H1 (cell line): ENCODE measurements around the gene SAMM50. TPM values are rescaled to one million over a fixed set of nuclear protein-coding genes. Genes with fewer than 3 reads are reported as not detected.

Source experiments
- CTCF ChIA-PET: fragments of 300-600 bp; sonication (Branson Sonifier 250); formaldehyde crosslinking; loops from one replicate; lab custom pipeline; 2021; ENCODE audit not compliant: partially characterized antibody; lab: Charles Lee
- POLR2A ChIA-PET: fragments of 300-600 bp; sonication (Branson Sonifier 250); formaldehyde crosslinking; loops from one replicate; lab custom pipeline; 2021; ENCODE audit warnings: inconsistent platforms; ENCODE audit not compliant: partially characterized antibody; lab: Charles Lee
- DNase-seq, 2 experiments: peaks; one replicate each; pipeline versions ENCODE4 v3.0.0 to v3.0.0-alpha.2; 2010 to 2022; ENCODE audit warnings: low spot score in 2 of 2, low read depth in 1 of 2, mixed read lengths in 1 of 2
- FAIRE-seq: peaks from 2 replicates; lab custom pipeline; 2011; peaks lifted over from hg19 to GRCh38; lab: Jason Lieb, UNC
- H2AFZ ChIP-seq: 2 replicates; pipeline ENCODE4 v1.8.1; 2012; ENCODE audit warnings: low read length, inconsistent platforms
- H2AK5ac ChIP-seq: 2 replicates; pipeline ENCODE4 v1.6.1; 2013; ENCODE audit warnings: low read depth, low read length
- H2BK120ac ChIP-seq: replicated peaks from 2 replicates; pipeline ENCODE3; 2013; ENCODE audit warnings: low read depth, low read length, inconsistent platforms
- H2BK12ac ChIP-seq: 2 replicates; pipeline ENCODE4 v1.6.1; 2013; ENCODE audit warnings: low read depth, low read length
- H2BK15ac ChIP-seq: 2 replicates; pipeline ENCODE4 v1.6.1; 2013; ENCODE audit warnings: low read length
- H2BK20ac ChIP-seq: 2 replicates; pipeline ENCODE4 v1.6.1; 2013; ENCODE audit warnings: low read length
- H2BK5ac ChIP-seq: 2 replicates; pipeline ENCODE4 v1.6.1; 2013; ENCODE audit warnings: low read depth, low read length
- H3K14ac ChIP-seq: 2 replicates; pipeline ENCODE4 v1.6.1; 2013; ENCODE audit warnings: inconsistent platforms; ENCODE audit not compliant: insufficient read length
- H3K18ac ChIP-seq: 2 replicates; pipeline ENCODE4 v1.6.1; 2013; ENCODE audit warnings: low read length; ENCODE audit errors: extremely low read depth
- H3K23ac ChIP-seq: 2 replicates; pipeline ENCODE4 v1.6.1; 2013; ENCODE audit warnings: inconsistent platforms; ENCODE audit not compliant: insufficient read length
- H3K23me2 ChIP-seq: 2 replicates; pipeline ENCODE4 v1.6.1; 2013; ENCODE audit warnings: low read depth, low read length
- H3K27ac ChIP-seq: 2 replicates; pipeline ENCODE4 v1.6.1; 2011; ENCODE audit warnings: low read depth, low read length, inconsistent platforms
- H3K27me3 ChIP-seq, 4 experiments: replicated peaks in 1 of 4; 1 replicate in 1 of 4; 2 replicates in 3 of 4; pipeline versions ENCODE4 v1.6.1 to v1.8.1; 2011 to 2013; ENCODE audit warnings: low read length in 3 of 4, mild to moderate bottlenecking in 3 of 4, inconsistent platforms in 2 of 4, mixed read lengths in 2 of 4, moderate library complexity in 1 of 4; ENCODE audit not compliant: control insufficient read depth in 3 of 4, insufficient read depth in 3 of 4; ENCODE audit errors: extremely low read depth in 1 of 4
- H3K36me3 ChIP-seq, 4 experiments: 2 replicates each; pipeline versions ENCODE4 v1.6.1 to v1.8.1; 2011 to 2013; ENCODE audit warnings: mild to moderate bottlenecking in 4 of 4, low read length in 3 of 4, moderate library complexity in 2 of 4, control low read depth in 1 of 4, inconsistent platforms in 1 of 4; ENCODE audit not compliant: insufficient read depth in 4 of 4, control insufficient read depth in 2 of 4
- H3K4ac ChIP-seq: replicated peaks from 2 replicates; pipeline ENCODE3; 2013; ENCODE audit warnings: low read length, low read depth, mixed read lengths, inconsistent platforms; ENCODE audit not compliant: insufficient read length
- H3K4me1 ChIP-seq, 4 experiments: replicated peaks in 1 of 4; 1 replicate in 1 of 4; 2 replicates in 3 of 4; pipeline versions ENCODE4 v1.6.1 to v1.8.1; 2011 to 2013; ENCODE audit warnings: low read length in 3 of 4, inconsistent platforms in 2 of 4, mixed read lengths in 1 of 4; ENCODE audit not compliant: insufficient read depth in 4 of 4, control insufficient read depth in 3 of 4
- H3K4me2 ChIP-seq, 2 experiments: 2 replicates each; pipeline versions ENCODE4 v1.6.1 to v1.8.1; 2011 to 2013; ENCODE audit warnings: low read depth in 2 of 2, low read length in 2 of 2, control low read depth in 1 of 2, inconsistent platforms in 1 of 2, mild to moderate bottlenecking in 1 of 2; ENCODE audit not compliant: insufficient read depth in 1 of 2
- H3K4me3 ChIP-seq, 4 experiments: fragments of 200-600, 300-600 bp in 1 of 4; sonication (generic), shearing (Covaris generic), sonication (Bioruptor Twin) in 1 of 4; 2 replicates each; pipeline versions ENCODE4 v1.5.1 to v1.8.1; 2011 to 2016; ENCODE audit warnings: low read length in 4 of 4, low read depth in 3 of 4, control low read depth in 2 of 4, inconsistent platforms in 2 of 4, mild to moderate bottlenecking in 2 of 4, mixed read lengths in 1 of 4, moderate library complexity in 1 of 4; ENCODE audit not compliant: insufficient read depth in 2 of 4; ENCODE audit errors: extremely low read depth in 1 of 4
- H3K56ac ChIP-seq: replicated peaks from 2 replicates; pipeline ENCODE3; 2013; ENCODE audit warnings: low read depth, mild to moderate bottlenecking, mixed read lengths, low read length, inconsistent platforms; ENCODE audit not compliant: insufficient read length
- H3K79me1 ChIP-seq: 2 replicates; pipeline ENCODE4 v1.6.1; 2013; ENCODE audit warnings: low read depth, low read length, control low read depth
- H3K79me2 ChIP-seq, 2 experiments: 2 replicates each; pipeline versions ENCODE4 v1.6.1 to v1.8.1; 2012 to 2013; ENCODE audit warnings: low read length in 2 of 2, mild to moderate bottlenecking in 2 of 2, inconsistent platforms in 1 of 2; ENCODE audit not compliant: insufficient read depth in 2 of 2, control insufficient read depth in 1 of 2
- H3K9ac ChIP-seq, 4 experiments: replicated peaks in 1 of 4; 1 replicate in 1 of 4; 2 replicates in 3 of 4; pipeline versions ENCODE4 v1.6.1 to v1.8.1; 2011 to 2013; ENCODE audit warnings: low read depth in 3 of 4, low read length in 3 of 4, control low read depth in 2 of 4, mild to moderate bottlenecking in 2 of 4, moderate library complexity in 2 of 4, inconsistent platforms in 1 of 4; ENCODE audit errors: extremely low read depth in 1 of 4
- H3K9me3 ChIP-seq, 2 experiments: 2 replicates each; pipeline versions ENCODE4 v1.6.1 to v1.8.1; 2012 to 2013; ENCODE audit warnings: mild to moderate bottlenecking in 2 of 2, moderate library complexity in 2 of 2, control low read depth in 1 of 2, inconsistent platforms in 1 of 2, low read depth in 1 of 2, low read length in 1 of 2, mixed read lengths in 1 of 2; ENCODE audit not compliant: insufficient read depth in 2 of 2
- H4K20me1 ChIP-seq, 2 experiments: replicated peaks in 1 of 2; 2 replicates each; pipeline versions ENCODE3 to v1.8.1; 2011 to 2013; ENCODE audit warnings: inconsistent platforms in 2 of 2, low read length in 2 of 2, mild to moderate bottlenecking in 1 of 2; ENCODE audit not compliant: insufficient read depth in 2 of 2, control insufficient read depth in 1 of 2
- H4K5ac ChIP-seq: 2 replicates; pipeline ENCODE4 v1.6.1; 2013; ENCODE audit warnings: low read length, low read depth, mixed read lengths, inconsistent platforms; ENCODE audit not compliant: insufficient read length
- H4K8ac ChIP-seq: 2 replicates; pipeline ENCODE4 v1.8.0; 2013; ENCODE audit warnings: mild to moderate bottlenecking, moderate library complexity, low read length, inconsistent platforms; ENCODE audit not compliant: insufficient read depth; ENCODE audit errors: extremely low read depth
- H4K91ac ChIP-seq: replicated peaks from 2 replicates; pipeline ENCODE3; 2013; ENCODE audit warnings: low read length, mixed read lengths, inconsistent platforms; ENCODE audit not compliant: insufficient read length
- BACH1 ChIP-seq: IDR thresholded peaks from 2 replicates; pipeline ENCODE4 v1.6.1; 2012; ENCODE audit warnings: low read length, improper control_type of control experiment
- BRCA1 ChIP-seq: IDR thresholded peaks from 2 replicates; pipeline ENCODE4 v1.6.1; 2012; ENCODE audit warnings: low read depth, low read length, improper control_type of control experiment
- FOSL1 ChIP-seq: IDR thresholded peaks from 2 replicates; pipeline ENCODE4 v1.6.1; 2011; ENCODE audit warnings: mild to moderate bottlenecking, low read depth, low read length, moderate library complexity; ENCODE audit not compliant: insufficient read depth
- GABPA ChIP-seq: IDR thresholded peaks from 2 replicates; pipeline ENCODE4 v1.6.1; 2011; ENCODE audit warnings: mild to moderate bottlenecking, low read length, moderate library complexity, borderline replicate concordance; ENCODE audit not compliant: insufficient read depth
- JUN ChIP-seq: IDR thresholded peaks from 2 replicates; pipeline ENCODE4 v1.6.1; 2011; ENCODE audit warnings: low read depth, mild to moderate bottlenecking, improper control_type of control experiment, low read length
- POLR2A ChIP-seq, 2 experiments: IDR thresholded peaks; 1 replicate in 1 of 2; 2 replicates in 1 of 2; pipeline ENCODE4 v1.6.1; 2011; ENCODE audit warnings: low read depth in 2 of 2, low read length in 2 of 2, mild to moderate bottlenecking in 2 of 2; ENCODE audit errors: control extremely low read depth in 1 of 2
- RFX5 ChIP-seq: IDR thresholded peaks from 2 replicates; pipeline ENCODE4 v1.6.1; 2011; ENCODE audit warnings: low read depth, low read length, improper control_type of control experiment, borderline replicate concordance
- TAF1 ChIP-seq: IDR thresholded peaks from 2 replicates; pipeline ENCODE4 v1.6.1; 2011; ENCODE audit warnings: mild to moderate bottlenecking, low read depth, low read length
- TEAD4 ChIP-seq: IDR thresholded peaks from 2 replicates; pipeline ENCODE4 v1.6.1; 2012; ENCODE audit warnings: low read depth, low read length, inconsistent platforms, mixed read lengths
- WGBS, 2 experiments: shearing (Covaris generic) in 1 of 2; methylation state at CpG; one replicate each; pipeline versions ENCODE4 v1.1.6 to v1.1.7; 2013 to 2015; ENCODE audit warnings: low lambda C conversion rate in 2 of 2, mixed read lengths in 2 of 2, inconsistent platforms in 1 of 2, low coverage in 1 of 2, missing lambda C conversion rate in 1 of 2; ENCODE audit not compliant: insufficient replicate concordance in 2 of 2, insufficient coverage in 1 of 2, insufficient read length in 1 of 2; ENCODE audit errors: extremely low coverage in 1 of 2, missing lambda C conversion rate in 1 of 2; 5-methylcytosine and 5-hydroxymethylcytosine counted together
- polyA plus RNA-seq, 7 experiments: library from polyadenylated mRNA; depleted of rRNA in 3 of 7; stranded (reverse) in 5 of 7; unstranded in 2 of 7; fragments of >200 nt in 5 of 7; fragments of 200-250 nt in 2 of 7; gene quantifications; 1 replicate in 5 of 7; 2 replicates in 1 of 7; 4 replicates in 1 of 7; pipeline versions ENCODE4 v1.2.1 to v1.2.3, GENCODE V29; 2011 to 2013; ENCODE audit warnings: missing spikeins in 2 of 7, mixed read lengths in 2 of 7
- total RNA-seq: library from RNA; stranded (reverse); fragmentation: NEBNext Ultra II Directional; extraction: Animal tissue kit (Norgen Biotek cat#: 25700); gene quantifications from 2 replicates; pipeline ENCODE4 v1.2.1, GENCODE V29; 2021

Gene SAMM50
- total and polyA plus RNA-seq, 2 of the 8 experiments (the other 6 are each of a cell fraction or from before 2014, with no cell fraction given), result 45.4 to 70.3 TPM

DNA sequence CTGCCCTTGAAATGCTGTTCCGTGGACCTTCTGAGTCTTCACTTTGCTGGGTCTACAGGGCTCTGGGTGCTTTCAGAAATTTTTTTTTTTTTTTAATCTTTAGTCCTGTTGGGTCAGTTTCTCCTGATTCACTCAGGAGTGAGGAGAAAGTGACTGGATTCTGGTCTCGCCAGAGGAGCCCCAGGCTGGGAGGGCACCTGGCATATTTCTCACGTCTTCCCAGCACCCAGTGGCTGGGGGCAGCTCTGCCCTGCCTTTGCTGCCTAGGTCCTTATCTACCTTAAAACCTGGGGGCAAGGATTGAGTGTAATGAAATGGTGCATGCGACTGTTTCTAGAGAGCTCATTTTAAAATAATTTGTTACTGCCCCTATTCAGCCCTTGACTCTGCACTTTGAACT, 23.3 kb downstream of the SAMM50 start:
- Histone ChIP-seq H3K23ac (no peak overlapping the region), H3K79me1 (no peaks in the 10 kb centered on the region), H3K27me3 (no peaks in the 10 kb centered on the region), H3K79me2 (no peaks in the 10 kb centered on the region), H2AFZ (no peak overlapping the region), H2BK15ac (no peak overlapping the region), H2BK5ac (no peak overlapping the region), H3K23me2 (peaks cover 3% of the 10 kb centered on the region; the same call in 1 of the 2 replicates), H3K56ac (no peak overlapping the region), H4K91ac (no peak overlapping the region), H3K9ac (no peak overlapping the region), H3K18ac (no peak overlapping the region), H3K4me1 (no peaks in the 10 kb centered on the region), H2BK20ac (no peak overlapping the region), H4K5ac (no peak overlapping the region), H2BK12ac (no peak overlapping the region), H3K4me3 (no peak overlapping the region), H3K9me3 (no peaks in the 10 kb centered on the region), H4K8ac (no peak overlapping the region), H4K20me1 (peaks cover 0 to 3% of the 10 kb centered on the region in 2 experiments), H2AK5ac (no peak overlapping the region), H3K4ac (no peak overlapping the region), H3K4me2 (no peak overlapping the region), H3K14ac (no peak overlapping the region), H2BK120ac (no peak overlapping the region), H3K36me3 (peaks cover 7 to 53% (median 32%) of the 10 kb centered on the region in 4 experiments; a peak in 5 of 8 replicates), H3K27ac (no peak overlapping the region)
- DNase-seq (no peak), FAIRE-seq (no peak)
- POLR2A ChIA-PET, result no interaction called here
- TF ChIP-seq GABPA (no peak), JUN (no peak), TEAD4 (no peak), FOSL1 (no peak), TAF1 (no peak), POLR2A (IDR thresholded peaks at IDR 0.05; ENCODE audit: control extremely low read depth in 1 of 2, low read depth in 2 of 2, low read length in 2 of 2) (no peak), RFX5 (no peak), BRCA1 (no peak), BACH1 (no peak)
- WGBS, 2 experiments, result 91% methylated on average over 4 of the region's 4 CpGs; no CpG with 5 or more reads in 1 of the 2 experiments
- CTCF ChIA-PET, result interaction anchor here (1.0 to 2.7 kb wide), 2 partner anchors 15 to 28 kb away, joined by 4 to 12 read pairs; no protein-coding TSS in a partner anchor
